ENCODE measurements around the gene ICA1L. TPM values are rescaled to one million over a fixed set of nuclear protein-coding genes. Genes with fewer than 3 reads are reported as not detected.

Gene ICA1L
- total and polyA plus RNA-seq, 2 of the 13 experiments (the other 11 are each of a cell fraction or from before 2014, with no cell fraction given): 1.5 to 2.4 TPM

DNA sequence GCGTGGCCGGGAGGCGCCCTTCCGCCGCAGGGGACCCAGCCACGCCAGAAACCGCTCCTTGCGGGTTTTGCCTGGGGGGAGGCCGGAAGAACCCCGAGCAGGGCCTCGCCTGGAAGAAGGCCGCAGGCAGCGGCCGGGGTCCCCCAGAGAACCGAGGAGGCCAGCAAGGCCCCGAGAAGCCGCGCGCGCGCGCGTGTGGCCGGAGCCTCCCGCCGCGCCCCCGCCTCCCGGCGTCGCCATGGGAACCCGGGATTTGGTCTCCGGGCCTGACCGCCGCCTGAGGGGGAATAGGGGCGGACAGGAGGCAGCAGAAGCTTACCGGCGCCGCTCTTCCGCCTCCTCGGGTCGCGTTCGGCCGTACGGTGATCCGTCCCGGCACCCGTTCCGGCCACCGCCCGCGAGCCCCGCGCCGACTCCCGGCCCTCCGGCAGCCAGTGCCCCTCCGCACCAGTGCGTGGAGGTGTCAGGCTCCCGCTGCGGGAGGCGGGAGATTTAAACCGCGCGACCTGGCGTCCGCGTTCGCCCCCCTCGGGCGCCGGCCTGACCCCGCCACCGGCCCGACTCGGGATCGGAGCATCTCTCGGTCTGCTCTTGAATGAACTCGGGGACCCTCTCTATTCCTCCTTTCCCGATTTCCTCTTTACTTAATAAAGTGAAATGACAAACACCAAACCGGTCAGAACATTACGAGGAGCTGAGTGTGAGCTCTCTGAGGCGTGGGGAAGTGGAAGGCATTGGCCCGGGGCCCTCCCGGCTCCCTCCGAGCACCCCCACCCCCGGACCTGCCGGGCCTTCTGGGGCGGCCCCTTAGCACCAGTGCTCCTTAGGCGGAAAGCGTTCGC, at the start of gene ICA1L (continued):
- TF ChIP-seq, protein P1, sequence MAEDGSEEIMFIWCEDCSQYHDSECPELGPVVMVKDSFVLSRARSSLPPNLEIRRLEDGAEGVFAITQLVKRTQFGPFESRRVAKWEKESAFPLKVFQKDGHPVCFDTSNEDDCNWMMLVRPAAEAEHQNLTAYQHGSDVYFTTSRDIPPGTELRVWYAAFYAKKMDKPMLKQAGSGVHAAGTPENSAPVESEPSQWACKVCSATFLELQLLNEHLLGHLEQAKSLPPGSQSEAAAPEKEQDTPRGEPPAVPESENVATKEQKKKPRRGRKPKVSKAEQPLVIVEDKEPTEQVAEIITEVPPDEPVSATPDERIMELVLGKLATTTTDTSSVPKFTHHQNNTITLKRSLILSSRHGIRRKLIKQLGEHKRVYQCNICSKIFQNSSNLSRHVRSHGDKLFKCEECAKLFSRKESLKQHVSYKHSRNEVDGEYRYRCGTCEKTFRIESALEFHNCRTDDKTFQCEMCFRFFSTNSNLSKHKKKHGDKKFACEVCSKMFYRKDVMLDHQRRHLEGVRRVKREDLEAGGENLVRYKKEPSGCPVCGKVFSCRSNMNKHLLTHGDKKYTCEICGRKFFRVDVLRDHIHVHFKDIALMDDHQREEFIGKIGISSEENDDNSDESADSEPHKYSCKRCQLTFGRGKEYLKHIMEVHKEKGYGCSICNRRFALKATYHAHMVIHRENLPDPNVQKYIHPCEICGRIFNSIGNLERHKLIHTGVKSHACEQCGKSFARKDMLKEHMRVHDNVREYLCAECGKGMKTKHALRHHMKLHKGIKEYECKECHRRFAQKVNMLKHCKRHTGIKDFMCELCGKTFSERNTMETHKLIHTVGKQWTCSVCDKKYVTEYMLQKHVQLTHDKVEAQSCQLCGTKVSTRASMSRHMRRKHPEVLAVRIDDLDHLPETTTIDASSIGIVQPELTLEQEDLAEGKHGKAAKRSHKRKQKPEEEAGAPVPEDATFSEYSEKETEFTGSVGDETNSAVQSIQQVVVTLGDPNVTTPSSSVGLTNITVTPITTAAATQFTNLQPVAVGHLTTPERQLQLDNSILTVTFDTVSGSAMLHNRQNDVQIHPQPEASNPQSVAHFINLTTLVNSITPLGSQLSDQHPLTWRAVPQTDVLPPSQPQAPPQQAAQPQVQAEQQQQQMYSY (CRISPR knock-in tag; IDR thresholded peaks at IDR 0.05): peak; percentile 80
- TF ChIP-seq, protein P2, sequence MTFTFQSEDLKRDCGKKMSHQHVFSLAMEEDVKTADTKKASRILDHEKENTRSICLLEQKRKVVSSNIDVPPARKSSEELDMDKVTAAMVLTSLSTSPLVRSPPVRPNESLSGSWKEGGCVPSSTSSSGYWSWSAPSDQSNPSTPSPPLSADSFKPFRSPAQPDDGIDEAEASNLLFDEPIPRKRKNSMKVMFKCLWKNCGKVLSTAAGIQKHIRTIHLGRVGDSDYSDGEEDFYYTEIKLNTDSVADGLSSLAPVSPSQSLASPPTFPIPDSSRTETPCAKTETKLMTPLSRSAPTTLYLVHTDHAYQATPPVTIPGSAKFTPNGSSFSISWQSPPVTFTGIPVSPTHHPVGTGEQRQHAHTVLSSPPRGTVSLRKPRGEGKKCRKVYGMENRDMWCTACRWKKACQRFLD (CRISPR knock-in tag; IDR thresholded peaks at IDR 0.05; ENCODE audit: borderline replicate concordance): peak; percentile 52; the same call in 1 of the 2 replicates
- TF ChIP-seq FOXC1 (CRISPR knock-in tag; IDR thresholded peaks at IDR 0.05; ENCODE audit: borderline replicate concordance) (peak; percentile 18; the same call in 1 of the 2 replicates), ZNF274 (CRISPR knock-in tag; IDR thresholded peaks at IDR 0.05) (no peak), POLR2A (IDR thresholded peaks at IDR 0.05; ENCODE audit: insufficient read depth in 1 of 2, low read depth in 2 of 2, low read length in 2 of 2) (peak in 1 of 2 experiments; percentile 22; a peak in 1 of 4 replicates), TMF1 (CRISPR knock-in tag; IDR thresholded peaks at IDR 0.05; ENCODE audit: low read depth) (no peak), GATAD1 (CRISPR knock-in tag; IDR thresholded peaks at IDR 0.05) (peak; percentile 66), MYPOP (CRISPR knock-in tag; IDR thresholded peaks at IDR 0.05) (0 out of 2 replicates have a peak, but pooled peaks have one; percentile 58), MAF1 (CRISPR knock-in tag; IDR thresholded peaks at IDR 0.05; ENCODE audit: borderline replicate concordance) (0 out of 2 replicates have a peak, but pooled peaks have one; percentile 41), PTBP1 (IDR thresholded peaks at IDR 0.05; ENCODE audit: low read depth, low read length, poor library complexity, severe bottlenecking) (peak; percentile 4), ZNF292 (CRISPR knock-in tag; IDR thresholded peaks at IDR 0.05; ENCODE audit: borderline replicate concordance, low read depth) (0 out of 2 replicates have a peak, but pooled peaks have one; percentile 2)
- TF ChIP-seq, protein P3, sequence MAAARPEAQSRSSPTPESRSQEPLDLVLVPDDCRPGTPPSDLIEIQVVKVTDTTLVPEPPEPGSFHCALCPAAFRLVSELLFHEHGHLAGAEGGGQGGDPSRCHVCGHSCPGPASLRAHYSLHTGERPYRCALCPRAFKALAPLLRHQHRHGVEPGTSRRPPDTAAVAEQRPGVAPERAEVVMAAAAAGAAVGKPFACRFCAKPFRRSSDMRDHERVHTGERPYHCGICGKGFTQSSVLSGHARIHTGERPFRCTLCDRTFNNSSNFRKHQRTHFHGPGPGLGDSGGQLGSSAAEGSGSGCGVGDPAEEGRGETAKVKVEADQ (CRISPR knock-in tag; IDR thresholded peaks at IDR 0.05; ENCODE audit: borderline replicate concordance): 0 out of 2 replicates have a peak, but pooled peaks have one; percentile 51

Measured in HepG2 (cell line).